GM10266 (cell line): ENCODE data around the gene DAP.

Experiments used
- DNase-seq: peaks from one replicate; pipeline ENCODE4 v3.0.0; 2012; ENCODE audit errors: extremely low spot score
- CTCF ChIP-seq: IDR thresholded peaks from 2 replicates; pipeline ENCODE4 v1.5.1; 2012; ENCODE audit warnings: mild to moderate bottlenecking, low read depth; ENCODE audit not compliant: control insufficient read depth, insufficient read depth; ENCODE audit errors: missing control alignments

The DAP gene

GRCh38 chr5:10775646-10776045, 14.6 kb upstream of the DAP start:
- DNase-seq, result no peak
- peak; percentile 40 for TF ChIP-seq CTCF

GRCh38 chr5:10772901-10773585, 12.0 kb upstream of the DAP start:
- no peak for TF ChIP-seq CTCF
- DNase-seq, result no peak

GRCh38 chr5:10768328-10768899, 7.4 kb upstream of the DAP start:
- DNase-seq, result no peak
- TF ChIP-seq CTCF, result no peak

- DNase-seq, result no peak
- TF ChIP-seq CTCF, result no peak
Observed at GRCh38 chr5:10762776-10763500, 1.9 kb upstream of the DAP start.

GRCh38 chr5:10761933-10762775, 1.1 kb upstream of the DAP start:
- no peak for DNase-seq
- TF ChIP-seq CTCF, result no peak

GRCh38 chr5:10760921-10761184, 181 bp downstream of the DAP start:
- no peak for TF ChIP-seq CTCF
- DNase-seq, result no peak
